ENCODE measurements around the gene LYPD6. TPM values are rescaled to one million over a fixed set of nuclear protein-coding genes. Genes with fewer than 3 reads are reported as not detected.
"Not testable (repeated sequence)": the region's sequence is repeated elsewhere in the genome, so short reads cannot be mapped to it uniquely, and the experiment has no call there.

LYPD6 gene
- total RNA-seq, 4 donors from 2014 or later, result 0.79 to 1.2 (median 1.1) TPM; not detected in 1

DNA sequence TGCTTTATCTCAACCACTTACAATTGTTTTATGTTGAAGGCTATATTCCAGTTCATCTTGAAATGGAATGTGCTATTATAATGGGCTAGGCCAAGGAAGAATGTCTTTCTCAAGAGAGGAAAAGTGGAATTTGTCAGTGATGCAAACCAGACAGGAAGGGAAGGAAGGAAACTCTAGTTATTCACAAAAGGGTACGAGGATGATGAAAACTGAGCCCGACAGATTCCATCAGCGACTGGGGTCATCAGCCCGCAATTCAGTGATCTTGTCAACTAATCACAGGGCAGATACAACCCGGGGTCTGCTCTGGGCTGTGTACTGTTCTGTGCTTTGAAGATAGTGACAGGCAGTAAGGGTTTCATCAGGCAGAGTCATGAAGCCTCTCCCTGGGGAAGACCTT lies 23.4 kb upstream of the LYPD6 start:
- TF ChIP-seq POLR2A (IDR thresholded peaks at IDR 0.05), result no peak
- TF ChIP-seq, protein P1, sequence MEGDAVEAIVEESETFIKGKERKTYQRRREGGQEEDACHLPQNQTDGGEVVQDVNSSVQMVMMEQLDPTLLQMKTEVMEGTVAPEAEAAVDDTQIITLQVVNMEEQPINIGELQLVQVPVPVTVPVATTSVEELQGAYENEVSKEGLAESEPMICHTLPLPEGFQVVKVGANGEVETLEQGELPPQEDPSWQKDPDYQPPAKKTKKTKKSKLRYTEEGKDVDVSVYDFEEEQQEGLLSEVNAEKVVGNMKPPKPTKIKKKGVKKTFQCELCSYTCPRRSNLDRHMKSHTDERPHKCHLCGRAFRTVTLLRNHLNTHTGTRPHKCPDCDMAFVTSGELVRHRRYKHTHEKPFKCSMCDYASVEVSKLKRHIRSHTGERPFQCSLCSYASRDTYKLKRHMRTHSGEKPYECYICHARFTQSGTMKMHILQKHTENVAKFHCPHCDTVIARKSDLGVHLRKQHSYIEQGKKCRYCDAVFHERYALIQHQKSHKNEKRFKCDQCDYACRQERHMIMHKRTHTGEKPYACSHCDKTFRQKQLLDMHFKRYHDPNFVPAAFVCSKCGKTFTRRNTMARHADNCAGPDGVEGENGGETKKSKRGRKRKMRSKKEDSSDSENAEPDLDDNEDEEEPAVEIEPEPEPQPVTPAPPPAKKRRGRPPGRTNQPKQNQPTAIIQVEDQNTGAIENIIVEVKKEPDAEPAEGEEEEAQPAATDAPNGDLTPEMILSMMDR (IDR thresholded peaks at IDR 0.05), result no peak
- 50 to 53% methylated on average over 5 of the region's 5 CpGs for WGBS, 2 donors
- H3K4me3 ChIP-seq (ENCODE audit: low read depth, poor library complexity, severe bottlenecking), result no peak overlapping the region
- intact Hi-C loops (cut with DNase I; ENCODE audit: low total_unique reads), result no loop called here
- DNase-seq (ENCODE audit: low spot score in 2 of 2), result no peak

DNA sequence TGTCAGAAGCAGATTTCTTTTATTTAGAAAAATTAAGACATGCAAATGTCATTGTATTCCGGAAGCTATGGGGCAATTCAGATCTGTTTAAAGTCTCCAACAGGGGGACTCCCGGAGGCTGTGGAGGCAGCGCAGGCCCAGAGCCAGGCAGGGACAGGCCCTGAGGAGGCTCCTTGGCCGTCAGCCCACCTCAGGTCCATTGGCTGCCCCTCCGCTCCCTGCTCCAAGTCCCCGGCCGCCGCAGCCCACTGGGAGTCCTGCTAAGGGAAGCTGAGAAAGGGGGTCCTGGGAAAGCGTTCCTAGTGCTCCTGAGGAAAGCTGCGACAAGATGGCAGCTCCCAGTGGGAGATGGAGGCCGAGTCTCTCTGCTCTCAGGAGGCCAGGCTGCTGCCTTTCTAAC lies 20.0 kb upstream of the LYPD6 start:
- intact Hi-C loops (cut with DNase I; ENCODE audit: low total_unique reads), result loop anchor here (10.0 kb wide), 1 partner anchor 296 kb away; no protein-coding TSS in a partner anchor
- no peak for DNase-seq (ENCODE audit: low spot score in 2 of 2)
- TF ChIP-seq POLR2A (IDR thresholded peaks at IDR 0.05), result no peak
- TF ChIP-seq, protein P1 (IDR thresholded peaks at IDR 0.05), result no peak
- 89 to 91% methylated on average over 10 to 11 of the region's 11 CpGs for WGBS, 2 donors
- no peak overlapping the region for H3K4me3 ChIP-seq (ENCODE audit: low read depth, poor library complexity, severe bottlenecking)

DNA sequence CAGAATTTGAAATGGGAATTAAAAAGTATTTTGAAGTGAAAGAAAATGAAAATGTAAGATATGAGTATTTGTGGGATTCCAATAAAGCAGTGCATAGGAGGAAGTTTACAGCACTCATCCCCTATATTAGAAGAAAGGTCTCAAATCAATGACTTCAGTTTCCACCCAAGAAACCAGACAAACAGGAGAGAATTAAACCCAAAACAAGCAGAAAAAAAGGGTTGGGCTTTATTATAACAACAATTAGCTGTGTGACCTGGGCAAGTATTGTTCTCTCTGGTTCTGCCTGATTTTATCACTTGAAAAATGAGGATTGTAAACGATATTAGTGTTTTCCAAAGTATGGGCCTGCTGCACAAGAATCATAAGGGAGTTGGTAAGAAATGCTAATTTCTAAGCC lies 18.3 kb upstream of the LYPD6 start:
- no peak for TF ChIP-seq POLR2A (IDR thresholded peaks at IDR 0.05)
- TF ChIP-seq, protein P1 (IDR thresholded peaks at IDR 0.05), result no peak
- no peak overlapping the region for H3K4me3 ChIP-seq (ENCODE audit: low read depth, poor library complexity, severe bottlenecking)
- DNase-seq (ENCODE audit: low spot score in 2 of 2), result no peak
- 40 to 65% methylated on average over 1 of the region's 1 CpG for WGBS, 2 donors
- intact Hi-C loops (cut with DNase I; ENCODE audit: low total_unique reads), result loop anchor here (10.0 kb wide), 1 partner anchor 297 kb away; no protein-coding TSS in a partner anchor

DNA sequence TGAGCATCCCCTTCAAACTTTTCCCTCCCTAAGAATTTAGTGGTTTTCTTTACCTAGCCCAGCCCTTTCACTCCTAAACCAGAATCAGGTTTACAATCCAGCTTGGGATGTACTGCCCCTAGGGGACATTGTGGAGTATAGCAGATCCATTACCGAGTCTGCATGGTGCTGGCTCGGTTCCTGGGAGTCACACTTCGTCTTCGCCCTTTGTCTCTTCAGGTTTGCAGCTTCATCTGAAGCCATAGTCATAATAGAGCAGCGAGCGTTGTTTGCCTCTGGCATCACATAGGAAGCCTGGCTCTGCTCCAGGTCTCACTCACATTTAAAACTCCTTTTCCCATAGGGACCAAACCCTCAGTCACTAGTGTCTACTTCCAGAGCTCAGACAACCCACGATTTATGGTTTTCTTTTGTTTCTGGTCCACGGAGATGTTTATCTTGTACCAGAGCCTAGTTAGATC lies 16.8 kb upstream of the LYPD6 start:
- H3K4me3 ChIP-seq (ENCODE audit: low read depth, poor library complexity, severe bottlenecking), result no peak overlapping the region
- intact Hi-C loops (cut with DNase I; ENCODE audit: low total_unique reads), result loop anchor here (10.0 kb wide), 1 partner anchor 299 kb away; no protein-coding TSS in a partner anchor
- TF ChIP-seq POLR2A (IDR thresholded peaks at IDR 0.05), result no peak
- TF ChIP-seq, protein P1 (IDR thresholded peaks at IDR 0.05), result peak in 1 of 3 donors; percentile 9
- DNase-seq (ENCODE audit: low spot score in 2 of 2), result peak in 1 of 2 donors; percentile 40
- 4 to 7% methylated on average over 8 of the region's 8 CpGs for WGBS, 2 donors

DNA sequence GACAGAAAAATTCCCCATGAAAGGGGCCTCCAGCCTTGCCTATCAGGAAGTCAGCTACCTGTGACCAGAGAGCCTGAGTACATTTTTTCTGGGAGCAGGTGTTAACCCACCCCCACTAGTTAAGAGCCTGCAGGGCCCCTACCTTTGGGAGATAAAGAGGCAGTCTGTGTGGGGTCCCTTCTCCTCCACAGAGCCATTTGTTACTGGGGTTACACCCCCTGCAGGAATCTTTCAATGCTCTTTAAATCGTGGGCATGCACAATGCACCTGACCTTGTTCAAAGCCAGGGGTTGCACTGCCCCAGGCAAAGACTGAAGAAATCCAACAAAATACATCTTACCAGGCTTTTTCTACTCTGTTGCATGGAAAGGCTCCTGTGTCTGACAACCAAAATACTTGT lies 15.7 kb upstream of the LYPD6 start:
- no peak for DNase-seq (ENCODE audit: low spot score in 2 of 2)
- 33 to 41% methylated on average over 1 of the region's 1 CpG for WGBS, 2 donors
- intact Hi-C loops (cut with DNase I; ENCODE audit: low total_unique reads), result loop anchor here (10.0 kb wide), 1 partner anchor 300 kb away; no protein-coding TSS in a partner anchor
- TF ChIP-seq, protein P1 (IDR thresholded peaks at IDR 0.05), result no peak
- TF ChIP-seq POLR2A (IDR thresholded peaks at IDR 0.05), result no peak
- H3K4me3 ChIP-seq (ENCODE audit: low read depth, poor library complexity, severe bottlenecking), result no peak overlapping the region

DNA sequence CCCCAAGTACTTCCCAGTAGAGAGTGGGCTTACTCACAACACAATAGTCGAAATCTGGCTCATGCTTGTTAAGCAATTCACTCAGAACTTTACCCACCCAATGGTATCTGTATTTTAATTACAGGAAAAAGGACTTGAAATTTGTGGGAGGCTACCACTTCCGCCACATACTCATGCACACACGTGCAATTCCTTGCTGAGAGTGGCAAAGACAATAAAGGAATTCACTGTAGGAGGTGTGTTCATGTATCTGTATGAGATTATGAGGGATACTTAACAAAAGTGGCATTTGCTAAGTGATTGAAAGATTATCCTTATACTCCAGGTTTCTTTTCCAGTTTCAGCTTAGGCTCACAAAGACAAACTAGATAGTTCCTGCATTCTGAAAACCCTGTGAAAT lies 14.9 kb upstream of the LYPD6 start:
- whole genome bisulfite sequencing, 2 donors, result 69 to 73% methylated on average over 3 of the region's 3 CpGs
- H3K4me3 ChIP-seq (ENCODE audit: low read depth, poor library complexity, severe bottlenecking), result no peak overlapping the region
- DNase-seq (ENCODE audit: low spot score in 2 of 2), result no peak
- intact Hi-C loops (cut with DNase I; ENCODE audit: low total_unique reads), result loop anchor here (10.0 kb wide), 1 partner anchor 301 kb away; no protein-coding TSS in a partner anchor
- no peak for TF ChIP-seq POLR2A (IDR thresholded peaks at IDR 0.05)
- TF ChIP-seq, protein P1 (IDR thresholded peaks at IDR 0.05), result no peak

DNA sequence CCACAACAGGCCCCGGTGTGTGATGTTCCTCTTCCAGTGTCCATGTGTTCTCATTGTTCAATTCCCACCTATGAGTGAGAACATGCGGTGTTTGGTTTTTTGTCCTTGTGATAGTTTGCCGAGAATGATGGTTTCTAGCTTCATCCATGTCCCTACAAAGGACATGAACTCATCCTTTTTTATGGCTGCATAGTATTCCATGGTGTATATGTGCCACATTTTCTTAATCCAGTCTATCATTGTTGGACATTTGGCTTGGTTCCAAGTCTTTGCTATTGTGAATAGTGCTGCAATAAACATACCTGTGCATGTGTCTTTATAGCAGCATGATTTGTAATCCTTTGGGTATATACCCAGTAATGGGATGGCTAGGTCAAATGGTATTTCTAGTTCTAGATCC lies 11.8 kb upstream of the LYPD6 start:
- not testable (repeated sequence) for DNase-seq (ENCODE audit: low spot score in 2 of 2); H3K4me3 ChIP-seq (ENCODE audit: low read depth, poor library complexity, severe bottlenecking)
- intact Hi-C loops (cut with DNase I; ENCODE audit: low total_unique reads), result loop anchor here (10.0 kb wide), 1 partner anchor 304 kb away; no protein-coding TSS in a partner anchor
- WGBS, 2 donors, result 90 to 94% methylated on average over 3 of the region's 3 CpGs
